Colonic mucosa (tissue), 4 donors: ENCODE results near the gene NEK10. TPM values are rescaled to one million over a fixed set of nuclear protein-coding genes. Genes with fewer than 3 reads are reported as not detected.

ENCODE experiments used
- DNase-seq: peaks from one replicate; pipeline ENCODE4 v3.0.0-alpha.2; 2020
- H3K27ac ChIP-seq: fragments of 200-600 bp; one replicate; pipeline ENCODE4 v1.8.0; 2021
- H3K27me3 ChIP-seq: fragments of 200-600 bp; one replicate; pipeline ENCODE4 v1.8.0; 2021
- H3K36me3 ChIP-seq: fragments of 200-600 bp; one replicate; pipeline ENCODE4 v1.8.0; 2021
- H3K4me1 ChIP-seq: fragments of 200-600 bp; one replicate; pipeline ENCODE4 v1.8.0; 2021; ENCODE audit warnings: mild to moderate bottlenecking
- H3K4me3 ChIP-seq: fragments of 200-600 bp; one replicate; pipeline ENCODE4 v1.8.0; 2021
- H3K9ac ChIP-seq, 2 donors: one replicate each; pipeline ENCODE4 v1.7.0; 2013; ENCODE audit warnings: control low read depth in 2 of 2, low read depth in 2 of 2, low read length in 2 of 2
- H3K9me3 ChIP-seq: fragments of 200-600 bp; one replicate; pipeline ENCODE4 v1.8.0; 2021
- intact Hi-C: fragments of 100-400 bp; cut with DNase I; formaldehyde crosslinking; loops from one replicate; pipeline ENCODE4 v1.14.1; 2022
- total RNA-seq, 2 donors: library from RNA; stranded (reverse); fragmentation: NEBNext Ultra II Directional in 1 of 2; extraction: Animal tissue kit (Norgen Biotek cat#: 25700) in 1 of 2; gene quantifications; one replicate each; pipeline ENCODE4 v1.2.1, GENCODE V29; 2021
- TF ChIP-seq, protein P1 (sequence below): fragments of 200-600 bp; IDR thresholded peaks from one replicate; pipeline ENCODE4 v1.8.0; 2022; ENCODE audit warnings: antibody characterized with exemption, mild to moderate bottlenecking
- donor health status: healthy.
- donor health status: DM: no; HTN: no; CAD: no.
- donor health status: DM: no; HTN: no; CAD: no.

Gene NEK10
- total RNA-seq, 2 donors from 2014 or later: 0.67 to 0.88 TPM

DNA sequence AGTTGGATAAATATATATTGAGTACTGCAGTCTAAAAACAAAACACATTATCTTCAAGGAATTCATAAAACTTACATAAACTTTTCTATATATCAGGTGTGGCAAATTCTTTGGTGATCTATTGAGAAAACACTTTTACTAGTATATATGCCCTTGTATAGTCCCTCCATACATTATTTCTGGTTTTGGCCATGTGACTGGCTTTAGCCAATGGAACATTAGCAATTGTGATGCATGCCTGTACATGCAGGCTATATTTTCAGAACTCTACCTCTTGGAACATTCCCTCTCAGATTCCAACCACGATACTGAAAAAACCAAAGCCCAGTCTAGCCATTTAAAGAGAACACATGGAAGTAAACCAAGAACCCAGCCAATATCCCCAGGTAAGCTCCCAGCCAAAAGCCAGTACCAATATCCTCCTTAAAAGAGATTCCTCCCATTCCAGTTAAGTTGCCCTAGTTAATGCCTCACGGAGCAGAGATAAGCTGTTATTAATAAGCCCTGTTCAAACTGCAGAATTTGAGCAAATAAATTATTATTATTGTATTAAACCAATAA, 152.8 kb downstream of the NEK10 start:
- no peaks in the 10 kb centered on the region for H3K4me1 ChIP-seq

DNA sequence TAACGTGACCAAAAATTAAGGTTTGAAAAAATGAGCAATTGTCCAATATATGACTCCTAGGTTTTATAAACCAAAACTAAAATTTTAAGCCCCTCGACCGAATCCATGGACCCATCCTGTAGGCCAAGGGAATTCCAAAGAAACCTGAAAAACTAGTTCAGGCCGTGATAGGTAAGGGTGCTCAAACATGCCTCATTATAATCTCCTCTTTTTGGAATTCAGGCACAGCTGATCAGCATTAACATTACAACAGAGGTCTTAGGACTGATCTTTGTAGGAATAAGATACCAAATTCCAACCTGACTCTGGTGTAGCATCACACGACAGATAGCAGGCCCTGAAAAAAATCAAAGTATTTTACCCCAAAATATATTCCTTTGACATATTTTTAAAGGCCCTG, 155.7 kb downstream of the NEK10 start:
- H3K4me3 ChIP-seq: no peak overlapping the region
- no peaks in the 10 kb centered on the region for H3K9me3 ChIP-seq
- intact Hi-C loops: no loop called here
- no peaks in the 10 kb centered on the region for H3K27me3 ChIP-seq
- no peak for DNase-seq
- H3K27ac ChIP-seq: no peak overlapping the region
- TF ChIP-seq, protein P1, sequence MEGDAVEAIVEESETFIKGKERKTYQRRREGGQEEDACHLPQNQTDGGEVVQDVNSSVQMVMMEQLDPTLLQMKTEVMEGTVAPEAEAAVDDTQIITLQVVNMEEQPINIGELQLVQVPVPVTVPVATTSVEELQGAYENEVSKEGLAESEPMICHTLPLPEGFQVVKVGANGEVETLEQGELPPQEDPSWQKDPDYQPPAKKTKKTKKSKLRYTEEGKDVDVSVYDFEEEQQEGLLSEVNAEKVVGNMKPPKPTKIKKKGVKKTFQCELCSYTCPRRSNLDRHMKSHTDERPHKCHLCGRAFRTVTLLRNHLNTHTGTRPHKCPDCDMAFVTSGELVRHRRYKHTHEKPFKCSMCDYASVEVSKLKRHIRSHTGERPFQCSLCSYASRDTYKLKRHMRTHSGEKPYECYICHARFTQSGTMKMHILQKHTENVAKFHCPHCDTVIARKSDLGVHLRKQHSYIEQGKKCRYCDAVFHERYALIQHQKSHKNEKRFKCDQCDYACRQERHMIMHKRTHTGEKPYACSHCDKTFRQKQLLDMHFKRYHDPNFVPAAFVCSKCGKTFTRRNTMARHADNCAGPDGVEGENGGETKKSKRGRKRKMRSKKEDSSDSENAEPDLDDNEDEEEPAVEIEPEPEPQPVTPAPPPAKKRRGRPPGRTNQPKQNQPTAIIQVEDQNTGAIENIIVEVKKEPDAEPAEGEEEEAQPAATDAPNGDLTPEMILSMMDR: no peak
- H3K9ac ChIP-seq: no peak overlapping the region
- no peaks in the 10 kb centered on the region for H3K4me1 ChIP-seq
- H3K36me3 ChIP-seq: no peaks in the 10 kb centered on the region

More for the DNA sequence above, 152.8 kb downstream of the NEK10 start:
- H3K4me3 ChIP-seq: no peak overlapping the region
- no peak overlapping the region for H3K9ac ChIP-seq
- DNase-seq: no peak
- no peaks in the 10 kb centered on the region for H3K36me3 ChIP-seq
- intact Hi-C loops: no loop called here
- TF ChIP-seq, protein P1: no peak
- no peak overlapping the region for H3K27ac ChIP-seq
- no peaks in the 10 kb centered on the region for H3K9me3 ChIP-seq
- no peaks in the 10 kb centered on the region for H3K27me3 ChIP-seq

DNA sequence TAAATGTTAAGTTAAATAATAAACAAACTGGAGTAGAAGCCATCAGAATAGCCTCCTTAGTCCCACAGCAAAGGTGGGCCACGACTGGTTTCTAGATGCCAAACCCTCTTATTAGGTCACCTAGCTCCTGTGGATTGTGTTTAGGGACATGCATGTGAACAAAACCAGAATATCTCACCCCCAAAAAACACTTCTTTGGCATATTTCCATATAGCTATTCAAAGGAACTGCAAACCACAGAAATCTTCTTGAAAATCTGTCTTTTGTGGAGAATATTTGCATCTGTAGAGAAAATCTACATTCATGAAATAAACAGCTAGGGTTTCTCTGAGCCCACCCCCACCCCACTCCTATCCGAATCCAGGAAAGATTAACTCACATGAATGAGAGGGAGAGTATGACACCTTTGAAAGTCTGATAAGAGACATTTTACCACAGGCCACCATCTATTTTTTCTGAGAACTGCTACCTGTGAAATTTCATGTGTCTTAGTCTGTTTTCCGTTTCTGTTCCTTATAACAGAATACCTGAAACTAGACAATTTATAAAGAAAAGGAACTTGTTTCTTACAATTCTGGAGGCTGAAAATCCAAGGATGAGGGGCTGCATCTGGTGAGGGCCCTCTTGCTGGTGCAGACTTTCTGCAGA, 159.4 kb downstream of the NEK10 start:
- intact Hi-C loops: no loop called here
- Histone ChIP-seq H3K27me3 (no peaks in the 10 kb centered on the region), H3K4me3 (no peak overlapping the region), H3K9ac (no peak overlapping the region), H3K9me3 (no peaks in the 10 kb centered on the region), H3K4me1 (no peaks in the 10 kb centered on the region), H3K27ac (no peak overlapping the region), H3K36me3 (no peaks in the 10 kb centered on the region)
- no peak for DNase-seq
- TF ChIP-seq, protein P1: no peak

DNA sequence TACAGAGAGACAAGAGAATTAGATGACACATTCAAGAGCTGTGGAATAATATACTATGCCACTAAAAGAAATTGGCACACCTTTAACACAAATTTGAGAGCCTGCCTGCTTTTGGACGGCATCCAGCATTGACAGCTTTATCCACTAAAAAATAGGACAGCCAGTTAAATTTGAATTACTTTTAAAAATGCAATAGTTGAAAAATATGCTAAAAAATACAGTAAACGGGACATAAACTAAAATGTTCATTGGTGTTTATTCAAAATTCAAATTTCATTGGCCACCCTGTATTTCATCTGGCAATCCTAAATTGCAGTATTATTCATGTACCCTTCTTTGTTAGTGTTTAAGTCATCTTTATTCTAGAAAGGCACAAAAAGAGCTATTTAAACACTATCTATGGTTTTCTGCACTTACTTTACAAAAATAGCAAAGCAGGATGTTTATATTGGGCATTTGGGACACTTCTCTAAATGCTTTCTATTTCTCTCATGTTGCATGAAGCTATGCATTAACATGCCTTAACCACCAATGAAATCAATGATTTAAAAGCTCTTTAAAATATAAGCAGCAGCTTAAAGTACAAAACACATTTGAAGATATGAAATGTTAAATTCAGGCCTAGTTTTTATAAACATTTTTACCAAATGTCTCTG, 160.1 kb downstream of the NEK10 start:
- TF ChIP-seq, protein P1: no peak
- Histone ChIP-seq H3K9ac (no peak overlapping the region), H3K4me3 (no peak overlapping the region), H3K36me3 (no peaks in the 10 kb centered on the region), H3K27me3 (no peaks in the 10 kb centered on the region), H3K9me3 (no peaks in the 10 kb centered on the region), H3K4me1 (no peaks in the 10 kb centered on the region), H3K27ac (no peak overlapping the region)
- intact Hi-C loops: no loop called here
- DNase-seq: no peak

DNA sequence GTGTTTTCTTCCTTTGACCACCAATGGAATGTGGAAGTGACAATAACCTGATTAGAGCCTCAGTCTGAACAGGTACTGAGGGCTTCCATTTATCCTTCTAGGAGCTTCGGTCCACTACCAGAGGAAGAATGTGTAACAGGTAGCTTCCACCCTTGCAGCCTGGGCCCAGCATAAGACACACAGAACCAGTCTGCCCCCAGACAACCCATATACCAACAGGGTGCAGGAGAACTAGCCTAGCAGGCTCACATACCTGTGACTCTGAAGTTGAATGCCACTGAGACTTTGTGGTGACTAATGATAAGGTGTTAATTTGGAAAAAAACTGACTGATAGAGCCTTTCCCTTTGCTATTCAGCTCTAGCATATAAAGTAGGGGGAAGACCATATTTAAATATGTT, 166.2 kb downstream of the NEK10 start:
- no peaks in the 10 kb centered on the region for H3K4me1 ChIP-seq
- intact Hi-C loops: no loop called here
- H3K27me3 ChIP-seq: no peaks in the 10 kb centered on the region

More for the DNA sequence above, 166.2 kb downstream of the NEK10 start:
- TF ChIP-seq, protein P1: no peak
- Histone ChIP-seq H3K36me3 (no peaks in the 10 kb centered on the region), H3K27ac (no peak overlapping the region), H3K9me3 (no peaks in the 10 kb centered on the region), H3K9ac (no peak overlapping the region), H3K4me3 (no peak overlapping the region)
- no peak for DNase-seq
